HepG2 (cell line): ENCODE measurements around the gene KLC3. TPM values are rescaled to one million over a fixed set of nuclear protein-coding genes. Genes with fewer than 3 reads are reported as not detected.

ENCODE experiments used
- GTF3A ChIP-seq: sonication (generic); formaldehyde crosslinking; conservative IDR thresholded peaks from 2 replicates; pipeline ENCODE4 v1.4.0; 2020; ENCODE audit warnings: mild to moderate bottlenecking, missing genetic modification reagents
- HDAC1 ChIP-seq: sonication (generic); formaldehyde crosslinking; IDR thresholded peaks from 2 replicates; pipeline ENCODE4 v1.5.1; 2020; ENCODE audit warnings: mild to moderate bottlenecking, missing genetic modification reagents
- HNRNPK ChIP-seq: fragments of 200-400 bp; formaldehyde crosslinking; IDR thresholded peaks from 2 replicates; pipeline ENCODE4 v1.6.1; 2018; ENCODE audit warnings: low read length, low read depth, moderate library complexity, mild to moderate bottlenecking; ENCODE audit not compliant: poor library complexity, severe bottlenecking
- RBAK ChIP-seq: sonication (generic); formaldehyde crosslinking; IDR thresholded peaks from 2 replicates; pipeline ENCODE4 v1.5.1; 2020; ENCODE audit warnings: mild to moderate bottlenecking, missing genetic modification reagents
- ZFX ChIP-seq: sonication (generic); formaldehyde crosslinking; IDR thresholded peaks from 2 replicates; pipeline ENCODE4 v1.4.0; 2020; ENCODE audit warnings: mild to moderate bottlenecking, low read depth, missing genetic modification reagents, moderate library complexity
- ZKSCAN1 ChIP-seq: fragments of 150-350 bp; IDR thresholded peaks from 2 replicates; pipeline ENCODE4 v1.6.1; 2014; ENCODE audit warnings: low read length
- ZNF572 ChIP-seq: sonication (generic); formaldehyde crosslinking; IDR thresholded peaks from 2 replicates; pipeline ENCODE4 v1.5.1; 2020; ENCODE audit warnings: mild to moderate bottlenecking, missing genetic modification reagents
- ZNF761 ChIP-seq: sonication (generic); formaldehyde crosslinking; conservative IDR thresholded peaks from 2 replicates; pipeline ENCODE4 v1.4.0; 2020; ENCODE audit warnings: mild to moderate bottlenecking, missing genetic modification reagents
- ZSCAN9 ChIP-seq: IDR thresholded peaks from 2 replicates; pipeline ENCODE4 v1.6.1; 2016; ENCODE audit warnings: borderline replicate concordance
- polyA plus RNA-seq, 8 experiments: library from polyadenylated mRNA; depleted of rRNA in 3 of 8; stranded (reverse) in 7 of 8; unstranded in 1 of 8; fragments of >200 nt; fragmentation: Illumina TruSeq in 4 of 8; extraction: Trizol in 4 of 8; gene quantifications; 2 replicates each; pipeline versions ENCODE4 v1.2.1 to v1.2.3, GENCODE V29; 2011 to 2016; ENCODE audit warnings: low read depth in 4 of 8, missing spikeins in 1 of 8, mixed read lengths in 1 of 8; ENCODE audit not compliant: insufficient read depth in 1 of 8
- total RNA-seq, 5 experiments: library from RNA; depleted of rRNA; stranded (reverse); fragments of >200 nt; fragmentation: Illumina TruSeq; extraction: Trizol; gene quantifications; 2 replicates each; pipeline ENCODE4 v1.2.3, GENCODE V29; 2016; ENCODE audit warnings: low read depth in 1 of 5
- TF ChIP-seq, protein P1 (sequence below): IDR thresholded peaks from 2 replicates; pipeline ENCODE4 v1.6.1; 2012; ENCODE audit warnings: low read depth, low read length, improper control_type of control experiment
- TF ChIP-seq, protein P2 (sequence below): sonication (generic); formaldehyde crosslinking; IDR thresholded peaks from 2 replicates; pipeline ENCODE4 v1.4.0; 2020; ENCODE audit warnings: low read depth, mild to moderate bottlenecking, missing genetic modification reagents
- TF ChIP-seq, protein P3 (sequence below): sonication (generic); formaldehyde crosslinking; IDR thresholded peaks from 2 replicates; pipeline ENCODE4 v1.8.1; 2023; ENCODE audit warnings: mild to moderate bottlenecking, missing genetic modification reagents
- TF ChIP-seq, protein P4 (sequence below): IDR thresholded peaks from 2 replicates; pipeline ENCODE4 v1.6.1; 2016; ENCODE audit warnings: missing compliant biosample characterization, missing genetic modification reagents, borderline replicate concordance
- TF ChIP-seq, protein P5 (sequence below): sonication (generic); formaldehyde crosslinking; IDR thresholded peaks from 2 replicates; pipeline ENCODE4 v1.8.0; 2022; ENCODE audit warnings: mild to moderate bottlenecking, missing genetic modification reagents; ENCODE audit not compliant: insufficient replicate concordance

Gene KLC3
- total and polyA plus RNA-seq, 2 of the 13 experiments (the other 11 are each of a cell fraction or from before 2014, with no cell fraction given): 0.13 TPM; not detected in 1

DNA sequence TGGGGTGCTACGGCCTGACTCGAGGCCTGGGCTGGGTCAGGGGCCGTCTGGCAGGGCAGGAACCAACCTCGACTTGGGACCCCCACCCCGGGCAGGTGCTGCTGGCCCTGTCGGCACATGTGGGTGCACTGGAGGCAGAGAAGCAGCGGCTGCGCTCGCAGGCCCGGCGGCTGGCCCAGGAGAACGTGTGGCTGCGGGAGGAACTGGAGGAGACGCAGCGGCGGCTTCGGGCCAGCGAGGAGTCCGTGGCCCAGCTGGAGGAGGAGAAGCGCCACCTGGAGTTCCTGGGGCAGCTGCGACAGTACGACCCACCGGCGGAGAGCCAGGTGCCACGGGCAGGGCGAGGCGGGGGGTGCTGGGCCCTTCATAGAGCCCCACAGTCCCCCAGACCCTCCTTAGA lies 5.9 kb downstream of the KLC3 start (continued):
- TF ChIP-seq, protein P1, sequence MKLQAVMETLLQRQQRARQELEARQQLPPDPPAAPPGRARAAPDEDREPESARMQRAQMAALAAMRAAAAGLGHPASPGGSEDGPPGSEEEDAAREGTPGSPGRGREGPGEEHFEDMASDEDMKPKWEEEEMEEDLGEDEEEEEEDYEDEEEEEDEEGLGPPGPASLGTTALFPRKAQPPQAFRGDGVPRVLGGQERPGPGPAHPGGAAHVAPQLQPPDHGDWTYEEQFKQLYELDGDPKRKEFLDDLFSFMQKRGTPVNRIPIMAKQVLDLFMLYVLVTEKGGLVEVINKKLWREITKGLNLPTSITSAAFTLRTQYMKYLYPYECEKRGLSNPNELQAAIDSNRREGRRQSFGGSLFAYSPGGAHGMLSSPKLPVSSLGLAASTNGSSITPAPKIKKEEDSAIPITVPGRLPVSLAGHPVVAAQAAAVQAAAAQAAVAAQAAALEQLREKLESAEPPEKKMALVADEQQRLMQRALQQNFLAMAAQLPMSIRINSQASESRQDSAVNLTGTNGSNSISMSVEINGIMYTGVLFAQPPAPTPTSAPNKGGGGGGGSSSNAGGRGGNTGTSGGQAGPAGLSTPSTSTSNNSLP: no peak
- TF ChIP-seq, protein P2, sequence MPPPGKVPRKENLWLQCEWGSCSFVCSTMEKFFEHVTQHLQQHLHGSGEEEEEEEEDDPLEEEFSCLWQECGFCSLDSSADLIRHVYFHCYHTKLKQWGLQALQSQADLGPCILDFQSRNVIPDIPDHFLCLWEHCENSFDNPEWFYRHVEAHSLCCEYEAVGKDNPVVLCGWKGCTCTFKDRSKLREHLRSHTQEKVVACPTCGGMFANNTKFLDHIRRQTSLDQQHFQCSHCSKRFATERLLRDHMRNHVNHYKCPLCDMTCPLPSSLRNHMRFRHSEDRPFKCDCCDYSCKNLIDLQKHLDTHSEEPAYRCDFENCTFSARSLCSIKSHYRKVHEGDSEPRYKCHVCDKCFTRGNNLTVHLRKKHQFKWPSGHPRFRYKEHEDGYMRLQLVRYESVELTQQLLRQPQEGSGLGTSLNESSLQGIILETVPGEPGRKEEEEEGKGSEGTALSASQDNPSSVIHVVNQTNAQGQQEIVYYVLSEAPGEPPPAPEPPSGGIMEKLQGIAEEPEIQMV (CRISPR knock-in tag): no peak
- no peak for TF ChIP-seq ZSCAN9 (CRISPR knock-in tag)
- TF ChIP-seq RBAK (CRISPR knock-in tag): no peak
- no peak for TF ChIP-seq GTF3A
- no peak for TF ChIP-seq ZKSCAN1
- TF ChIP-seq, protein P3, sequence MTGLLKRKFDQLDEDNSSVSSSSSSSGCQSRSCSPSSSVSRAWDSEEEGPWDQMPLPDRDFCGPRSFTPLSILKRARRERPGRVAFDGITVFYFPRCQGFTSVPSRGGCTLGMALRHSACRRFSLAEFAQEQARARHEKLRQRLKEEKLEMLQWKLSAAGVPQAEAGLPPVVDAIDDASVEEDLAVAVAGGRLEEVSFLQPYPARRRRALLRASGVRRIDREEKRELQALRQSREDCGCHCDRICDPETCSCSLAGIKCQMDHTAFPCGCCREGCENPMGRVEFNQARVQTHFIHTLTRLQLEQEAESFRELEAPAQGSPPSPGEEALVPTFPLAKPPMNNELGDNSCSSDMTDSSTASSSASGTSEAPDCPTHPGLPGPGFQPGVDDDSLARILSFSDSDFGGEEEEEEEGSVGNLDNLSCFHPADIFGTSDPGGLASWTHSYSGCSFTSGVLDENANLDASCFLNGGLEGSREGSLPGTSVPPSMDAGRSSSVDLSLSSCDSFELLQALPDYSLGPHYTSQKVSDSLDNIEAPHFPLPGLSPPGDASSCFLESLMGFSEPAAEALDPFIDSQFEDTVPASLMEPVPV (CRISPR knock-in tag): no peak
- TF ChIP-seq HDAC1 (CRISPR knock-in tag): no peak
- TF ChIP-seq ZNF572 (CRISPR knock-in tag): no peak
- TF ChIP-seq HNRNPK: peak; percentile 41
- TF ChIP-seq, protein P4, sequence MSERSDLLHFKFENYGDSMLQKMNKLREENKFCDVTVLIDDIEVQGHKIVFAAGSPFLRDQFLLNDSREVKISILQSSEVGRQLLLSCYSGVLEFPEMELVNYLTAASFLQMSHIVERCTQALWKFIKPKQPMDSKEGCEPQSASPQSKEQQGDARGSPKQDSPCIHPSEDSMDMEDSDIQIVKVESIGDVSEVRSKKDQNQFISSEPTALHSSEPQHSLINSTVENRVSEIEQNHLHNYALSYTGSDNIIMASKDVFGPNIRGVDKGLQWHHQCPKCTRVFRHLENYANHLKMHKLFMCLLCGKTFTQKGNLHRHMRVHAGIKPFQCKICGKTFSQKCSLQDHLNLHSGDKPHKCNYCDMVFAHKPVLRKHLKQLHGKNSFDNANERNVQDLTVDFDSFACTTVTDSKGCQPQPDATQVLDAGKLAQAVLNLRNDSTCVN (CRISPR knock-in tag): no peak
- TF ChIP-seq ZFX (CRISPR knock-in tag): peak; percentile 36; the same call in 1 of the 2 replicates
- TF ChIP-seq, protein P5, sequence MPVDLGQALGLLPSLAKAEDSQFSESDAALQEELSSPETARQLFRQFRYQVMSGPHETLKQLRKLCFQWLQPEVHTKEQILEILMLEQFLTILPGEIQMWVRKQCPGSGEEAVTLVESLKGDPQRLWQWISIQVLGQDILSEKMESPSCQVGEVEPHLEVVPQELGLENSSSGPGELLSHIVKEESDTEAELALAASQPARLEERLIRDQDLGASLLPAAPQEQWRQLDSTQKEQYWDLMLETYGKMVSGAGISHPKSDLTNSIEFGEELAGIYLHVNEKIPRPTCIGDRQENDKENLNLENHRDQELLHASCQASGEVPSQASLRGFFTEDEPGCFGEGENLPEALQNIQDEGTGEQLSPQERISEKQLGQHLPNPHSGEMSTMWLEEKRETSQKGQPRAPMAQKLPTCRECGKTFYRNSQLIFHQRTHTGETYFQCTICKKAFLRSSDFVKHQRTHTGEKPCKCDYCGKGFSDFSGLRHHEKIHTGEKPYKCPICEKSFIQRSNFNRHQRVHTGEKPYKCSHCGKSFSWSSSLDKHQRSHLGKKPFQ (CRISPR knock-in tag): no peak
- TF ChIP-seq ZNF761 (CRISPR knock-in tag): no peak
